ENCODE measurements around the gene PLEKHA7.
"Not testable (repeated sequence)": the region's sequence is repeated elsewhere in the genome, so short reads cannot be mapped to it uniquely, and the experiment has no call there.

The PLEKHA7 gene

GRCh38 chr11:16902182-16902581, 112.0 kb downstream of the PLEKHA7 start:
- no peak for DNase-seq

- DNase-seq: no peak
Observed at GRCh38 chr11:16900491-16900890, 113.7 kb downstream of the PLEKHA7 start.

DNA sequence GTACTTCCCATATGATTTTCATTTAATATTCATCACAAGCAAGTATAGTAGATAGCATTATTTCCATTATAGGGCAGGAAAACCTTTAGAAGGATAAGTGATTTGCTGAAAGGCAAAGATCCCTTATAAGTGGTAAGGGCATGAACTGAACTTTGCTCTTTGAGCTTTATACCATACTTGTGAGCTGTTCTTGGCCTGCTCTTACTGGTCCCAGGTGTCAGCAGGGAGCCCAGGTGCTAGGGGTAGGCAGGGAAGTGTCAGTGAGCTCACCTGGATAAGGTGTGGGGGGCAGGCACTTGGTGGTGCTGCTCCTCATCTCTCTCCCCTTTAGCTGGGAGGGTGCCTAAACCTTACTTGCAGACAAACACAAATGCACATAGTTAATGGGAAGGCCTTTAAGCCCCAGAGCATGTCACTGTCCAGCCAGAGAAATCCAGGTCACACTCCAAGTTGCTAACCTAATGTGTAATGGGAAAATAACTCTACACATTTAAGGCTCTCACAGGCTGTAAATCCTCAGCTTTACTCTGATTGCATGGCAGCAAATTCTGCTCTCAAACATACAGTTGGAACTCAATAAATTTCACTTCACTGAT, 114.4 kb downstream of the PLEKHA7 start:
- no peak for DNase-seq

- DNase-seq: no peak
Observed at GRCh38 chr11:16898274-16898985, 115.8 kb downstream of the PLEKHA7 start.

DNA sequence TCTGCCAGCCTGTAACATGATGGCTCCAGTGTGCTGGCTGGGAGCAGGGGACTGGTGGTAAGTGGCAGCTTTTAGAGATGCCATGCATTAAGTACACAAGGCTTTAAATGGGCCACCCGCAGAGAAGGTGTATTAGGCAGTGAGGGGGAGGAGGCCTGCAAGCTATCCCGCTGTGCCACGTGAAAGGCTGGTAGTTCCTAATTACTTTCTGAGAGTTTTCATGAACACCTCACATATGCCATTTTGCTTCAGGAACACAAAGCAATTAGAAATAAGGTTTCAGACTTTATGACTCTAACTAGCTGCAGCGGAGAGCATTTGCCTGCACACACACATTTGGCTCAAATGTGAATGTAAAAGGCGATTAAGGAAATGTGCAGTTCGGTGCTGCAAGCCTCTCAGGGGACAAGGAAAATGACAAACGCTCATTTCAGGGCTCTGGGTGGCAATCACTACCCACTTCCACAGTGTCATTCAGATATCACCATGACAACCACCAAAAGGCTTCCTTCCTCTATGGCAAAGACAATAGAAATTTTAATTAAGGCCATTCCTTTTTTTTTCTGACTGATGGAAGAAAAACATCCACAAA, 116.6 kb downstream of the PLEKHA7 start:
- DNase-seq: no peak

GRCh38 chr11:16896729-16897469, 117.3 kb downstream of the PLEKHA7 start:
- no peak for DNase-seq

DNA sequence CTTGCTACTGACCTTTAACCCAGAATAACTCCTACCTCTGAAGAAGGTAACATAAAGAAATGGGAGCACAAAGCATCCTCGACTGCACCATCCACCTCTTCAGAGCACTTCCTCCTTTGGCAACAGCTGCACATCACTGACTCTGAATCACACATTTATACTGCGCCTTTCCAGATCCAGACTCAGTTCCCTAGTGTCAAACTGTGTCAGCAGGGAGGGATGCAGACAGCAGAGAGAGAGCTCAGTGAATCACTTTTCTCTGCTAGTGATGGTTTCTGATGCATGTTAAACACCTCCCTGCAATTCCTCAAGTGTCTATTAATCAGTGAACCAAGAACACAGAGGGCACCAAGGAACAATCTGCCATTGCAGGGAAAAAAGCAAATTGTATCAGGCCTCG, 118.9 kb downstream of the PLEKHA7 start:
- no peak for DNase-seq

DNA sequence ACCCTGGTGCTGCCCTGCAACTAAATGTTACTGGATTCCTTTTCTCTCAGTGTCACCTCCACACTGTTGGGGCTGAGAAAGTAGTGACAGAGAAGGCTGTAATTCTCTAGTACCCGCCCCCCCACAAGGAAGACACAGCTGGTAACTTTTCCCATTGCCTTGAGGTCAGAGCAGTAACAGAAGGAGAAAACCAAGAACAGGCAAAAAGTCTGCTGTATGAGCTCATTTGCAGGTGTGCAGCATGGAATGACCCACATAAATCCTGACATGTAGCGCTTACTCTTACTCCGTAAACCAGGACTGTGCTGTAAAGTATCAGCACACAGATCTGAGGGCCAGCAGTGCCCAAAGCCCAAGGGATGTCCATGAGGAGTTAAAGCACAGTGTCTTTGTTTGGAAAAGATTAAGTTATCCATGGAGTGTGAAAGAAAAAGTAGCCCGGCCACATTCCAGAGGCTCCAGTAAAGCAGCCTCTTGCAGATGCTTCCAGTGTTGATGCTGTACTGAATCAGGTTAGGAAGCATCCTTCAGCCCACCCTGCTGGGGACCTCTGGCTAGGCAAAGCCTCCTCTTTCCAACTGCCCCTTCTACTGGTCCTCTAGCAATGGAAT, 120.7 kb downstream of the PLEKHA7 start:
- DNase-seq: no peak

- no peak for DNase-seq
Observed at GRCh38 chr11:16891964-16892363, 122.2 kb downstream of the PLEKHA7 start.

- no peak for DNase-seq
Observed at GRCh38 chr11:16891165-16891564, 123.0 kb downstream of the PLEKHA7 start.

DNA sequence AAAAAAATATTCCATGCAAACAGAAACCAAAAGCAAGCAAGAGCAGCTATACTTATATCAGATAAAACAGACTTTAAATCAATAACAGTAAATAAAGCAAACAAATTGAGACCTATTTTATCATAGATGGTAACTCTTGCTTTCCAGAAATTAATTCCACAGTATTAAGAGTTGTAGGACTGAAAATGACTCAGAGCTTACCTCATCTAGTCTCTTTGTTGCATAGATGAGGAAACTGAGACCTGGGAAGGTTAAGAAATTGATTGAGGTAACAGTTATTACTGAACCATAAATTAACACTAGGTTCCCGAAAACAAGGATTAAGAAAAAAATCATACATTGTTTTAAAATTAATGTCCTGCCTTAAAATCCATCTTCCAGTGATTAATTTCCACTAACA, 123.8 kb downstream of the PLEKHA7 start:
- no peak for DNase-seq

GRCh38 chr11:16889905-16890304, 124.3 kb downstream of the PLEKHA7 start:
- DNase-seq: no peak

GRCh38 chr11:16889010-16889409, 125.2 kb downstream of the PLEKHA7 start:
- DNase-seq: not testable (repeated sequence)

- not testable (repeated sequence) for DNase-seq
Observed at GRCh38 chr11:16887887-16888286, 126.3 kb downstream of the PLEKHA7 start.

DNA sequence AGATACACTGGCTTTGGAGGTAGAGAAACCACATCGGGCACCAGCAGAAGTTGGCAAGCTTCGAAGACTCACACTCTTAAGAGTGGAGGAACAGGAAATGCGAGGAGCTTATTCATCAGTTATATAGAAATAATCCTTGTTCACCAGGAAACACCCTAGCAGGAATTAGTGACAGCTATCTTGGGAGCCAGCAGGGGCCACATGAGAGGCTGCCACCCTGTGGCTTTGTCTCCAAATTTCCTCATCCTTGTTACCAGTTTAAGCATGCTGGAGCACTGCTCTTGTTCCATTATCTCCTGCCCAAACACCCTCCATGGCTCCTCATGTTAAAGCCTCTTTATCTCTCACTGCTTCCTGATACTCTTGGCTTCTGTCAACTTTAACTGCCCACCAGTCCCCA, 131.0 kb downstream of the PLEKHA7 start:
- no peak for DNase-seq

- no peak for DNase-seq
Observed at GRCh38 chr11:16881766-16882165, 132.4 kb downstream of the PLEKHA7 start.

GRCh38 chr11:16881074-16881709, 133.0 kb downstream of the PLEKHA7 start:
- no peak for DNase-seq

GRCh38 chr11:16880184-16880801, 133.9 kb downstream of the PLEKHA7 start:
- DNase-seq: no peak

GRCh38 chr11:16879690-16880089, 134.5 kb downstream of the PLEKHA7 start:
- DNase-seq: no peak

GRCh38 chr11:16876837-16877236, 137.4 kb downstream of the PLEKHA7 start:
- no peak for DNase-seq

- no peak for DNase-seq
Observed at GRCh38 chr11:16876053-16876752, 138.0 kb downstream of the PLEKHA7 start.

Measured in CD4-positive, alpha-beta T cell treated with Interleukin-21 for 1 hour (primary cell).